HEK293 (cell line): ENCODE data around the gene MFAP5.
"Not testable (repeated sequence)": the region's sequence is repeated elsewhere in the genome, so short reads cannot be mapped to it uniquely, and the experiment has no call there.

ENCODE experiments used
- CTCF ChIA-PET: fragments of 350-600 bp; formaldehyde crosslinking; extraction: SDS; loops from one replicate; lab custom pipeline; 2021; ENCODE audit warnings: antibody characterized with exemption; lab: Yijun Ruan, JAX
- POLR2A ChIA-PET: fragments of 300-600 bp; formaldehyde crosslinking; extraction: SDS; loops from one replicate; lab custom pipeline; 2020; ENCODE audit warnings: antibody characterized with exemption, inconsistent platforms; lab: Yijun Ruan, JAX
- H3K27ac ChIP-seq: fragments of 200-500 bp; sonication (Bioruptor generic); 2 replicates; pipeline ENCODE4 v1.5.1; 2014; ENCODE audit warnings: low read depth, low read length, control low read depth, inconsistent platforms; ENCODE audit errors: extremely low read depth
- H3K36me3 ChIP-seq, 2 experiments: fragments of 200-500 bp in 1 of 2; sonication (Bioruptor generic) in 1 of 2; 1 replicate in 1 of 2; 2 replicates in 1 of 2; pipeline ENCODE4 v1.5.1; 2014 to 2017; ENCODE audit warnings: inconsistent platforms in 2 of 2, low read length in 2 of 2; ENCODE audit not compliant: control insufficient read depth in 2 of 2, insufficient read depth in 1 of 2
- H3K4me1 ChIP-seq: fragments of 200-500 bp; sonication (Bioruptor generic); 2 replicates; pipeline ENCODE4 v1.5.1; 2014; ENCODE audit warnings: mild to moderate bottlenecking, low read length, inconsistent platforms; ENCODE audit not compliant: control insufficient read depth, insufficient read depth
- H3K4me3 ChIP-seq: 2 replicates; pipeline ENCODE4 v1.5.1; 2011; ENCODE audit warnings: low read depth, mild to moderate bottlenecking, control low read depth, low read length, moderate library complexity
- H3K9me3 ChIP-seq: fragments of 200-500 bp; sonication (Bioruptor generic); 2 replicates; pipeline ENCODE4 v1.5.1; 2014; ENCODE audit warnings: low read depth, low read length, inconsistent platforms; ENCODE audit not compliant: control insufficient read depth, insufficient read depth
- EGR2 ChIP-seq: fragments of 450-650 bp; formaldehyde crosslinking; IDR thresholded peaks from 2 replicates; pipeline ENCODE4 v1.5.1; 2016; ENCODE audit warnings: low read depth, missing biosample characterization, missing genetic modification characterization
- HIC1 ChIP-seq: fragments of 450-650 bp; formaldehyde crosslinking; IDR thresholded peaks from 2 replicates; pipeline ENCODE4 v1.5.1; 2016; ENCODE audit warnings: missing biosample characterization, missing genetic modification characterization
- MYNN ChIP-seq: fragments of 450-650 bp; formaldehyde crosslinking; IDR thresholded peaks from 2 replicates; pipeline ENCODE4 v1.5.1; 2016; ENCODE audit warnings: missing biosample characterization, missing genetic modification characterization, borderline replicate concordance
- OSR2 ChIP-seq: fragments of 450-650 bp; formaldehyde crosslinking; IDR thresholded peaks from 2 replicates; pipeline ENCODE4 v1.5.1; 2016; ENCODE audit warnings: missing biosample characterization, missing genetic modification characterization
- ZBTB1 ChIP-seq: fragments of 450-650 bp; formaldehyde crosslinking; IDR thresholded peaks from 2 replicates; pipeline ENCODE4 v1.5.1; 2016; ENCODE audit warnings: missing biosample characterization, missing genetic modification characterization
- ZBTB26 ChIP-seq: fragments of 450-650 bp; formaldehyde crosslinking; optimal IDR thresholded peaks from 2 replicates; pipeline ENCODE3; 2016; ENCODE audit warnings: missing biosample characterization, mild to moderate bottlenecking, missing genetic modification characterization
- ZNF132 ChIP-seq: fragments of 450-650 bp; formaldehyde crosslinking; IDR thresholded peaks from 2 replicates; pipeline ENCODE4 v1.5.1; 2017; ENCODE audit warnings: missing biosample characterization, missing genetic modification characterization, borderline replicate concordance
- ZNF19 ChIP-seq: fragments of 450-650 bp; formaldehyde crosslinking; IDR thresholded peaks from 2 replicates; pipeline ENCODE4; 2016; ENCODE audit warnings: missing biosample characterization, missing genetic modification characterization, low read depth
- ZNF2 ChIP-seq: fragments of 450-650 bp; formaldehyde crosslinking; IDR thresholded peaks from 2 replicates; pipeline ENCODE4 v1.5.1; 2016; ENCODE audit warnings: missing biosample characterization, missing genetic modification characterization
- ZNF202 ChIP-seq: fragments of 450-650 bp; formaldehyde crosslinking; IDR thresholded peaks from 2 replicates; pipeline ENCODE4 v1.5.1; 2016; ENCODE audit warnings: missing biosample characterization, missing genetic modification characterization, borderline replicate concordance
- ZNF239 ChIP-seq: fragments of 450-650 bp; formaldehyde crosslinking; IDR thresholded peaks from 2 replicates; pipeline ENCODE4 v1.5.1; 2016; ENCODE audit warnings: missing biosample characterization, missing genetic modification characterization
- ZNF24 ChIP-seq: fragments of 450-650 bp; formaldehyde crosslinking; IDR thresholded peaks from 2 replicates; pipeline ENCODE4 v1.5.1; 2016; ENCODE audit warnings: missing biosample characterization, missing genetic modification characterization
- ZNF292 ChIP-seq: fragments of 450-650 bp; formaldehyde crosslinking; IDR thresholded peaks from 2 replicates; pipeline ENCODE4 v1.5.1; 2016; ENCODE audit warnings: low read depth, missing biosample characterization, missing genetic modification characterization, borderline replicate concordance
- ZNF324 ChIP-seq: fragments of 450-650 bp; formaldehyde crosslinking; IDR thresholded peaks from 2 replicates; pipeline ENCODE4 v1.5.1; 2016; ENCODE audit warnings: missing biosample characterization, missing genetic modification characterization
- ZNF350 ChIP-seq: fragments of 450-650 bp; formaldehyde crosslinking; IDR thresholded peaks from 2 replicates; pipeline ENCODE4 v1.5.0; 2017; ENCODE audit warnings: missing biosample characterization, mild to moderate bottlenecking, missing genetic modification characterization
- ZNF521 ChIP-seq: fragments of 450-650 bp; formaldehyde crosslinking; IDR thresholded peaks from 2 replicates; pipeline ENCODE4 v1.5.1; 2017; ENCODE audit warnings: missing biosample characterization, mild to moderate bottlenecking, missing genetic modification characterization
- ZNF555 ChIP-seq: fragments of 450-650 bp; formaldehyde crosslinking; conservative IDR thresholded peaks from 2 replicates; pipeline ENCODE4 v1.5.1; 2017; ENCODE audit warnings: missing biosample characterization, mild to moderate bottlenecking, missing genetic modification characterization, inconsistent platforms
- ZNF707 ChIP-seq: fragments of 450-650 bp; formaldehyde crosslinking; IDR thresholded peaks from 2 replicates; pipeline ENCODE4 v1.5.1; 2016; ENCODE audit warnings: missing biosample characterization, missing genetic modification characterization
- ZNF843 ChIP-seq: fragments of 450-650 bp; formaldehyde crosslinking; IDR thresholded peaks from 2 replicates; pipeline ENCODE4 v1.5.1; 2016; ENCODE audit warnings: missing biosample characterization, missing genetic modification characterization
- TF ChIP-seq, protein P1 (sequence below): IDR thresholded peaks from 2 replicates; pipeline ENCODE4 v1.6.1; 2011; ENCODE audit warnings: mild to moderate bottlenecking, low read depth, low read length, borderline replicate concordance
- TF ChIP-seq, protein P2 (sequence below): fragments of 450-650 bp; formaldehyde crosslinking; IDR thresholded peaks from 2 replicates; pipeline ENCODE4 v1.5.1; 2016; ENCODE audit warnings: missing biosample characterization, missing genetic modification characterization

MFAP5 gene

DNA sequence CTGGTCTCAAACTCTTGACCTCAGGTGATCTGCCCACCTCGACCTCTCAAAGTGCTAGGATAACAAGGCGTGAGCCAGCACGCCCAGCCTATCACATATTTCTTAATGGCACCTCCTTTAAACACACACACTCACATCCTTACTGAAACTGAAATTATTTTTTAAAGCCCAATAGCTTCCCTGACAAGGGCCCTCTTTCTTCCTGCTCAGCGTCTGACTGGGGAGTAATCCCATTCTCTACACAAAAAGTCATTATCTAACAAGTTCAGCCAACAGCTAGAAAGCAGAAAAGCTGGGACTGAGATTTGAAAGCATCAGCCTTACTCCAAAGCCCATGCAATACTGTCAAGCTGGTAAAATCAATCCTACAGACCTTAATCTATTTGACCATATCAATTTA is 40.0 kb downstream of the MFAP5 start:
- TF ChIP-seq ZNF202 (tag by site-specific recombination) = no peak
- TF ChIP-seq ZNF239 (tag by site-specific recombination) = no peak
- no peak for TF ChIP-seq MYNN (tag by site-specific recombination)
- TF ChIP-seq EGR2 (tag by site-specific recombination) = no peak
- no peak for TF ChIP-seq ZNF2 (tag by site-specific recombination)
- no peak overlapping the region for H3K27ac ChIP-seq
- H3K9me3 ChIP-seq = no peaks in the 10 kb centered on the region
- H3K4me3 ChIP-seq = no peak overlapping the region
- ChIA-PET CTCF (interaction anchor here (1.2 kb wide), 2 partner anchors 14 to 78 kb away, joined by 3 to 4 read pairs; no protein-coding TSS in a partner anchor), POLR2A (no interaction called here)
- H3K4me1 ChIP-seq = no peaks in the 10 kb centered on the region
- no peaks in the 10 kb centered on the region for H3K36me3 ChIP-seq

- Histone ChIP-seq H3K36me3 (no peaks in the 10 kb centered on the region), H3K4me3 (no peak overlapping the region), H3K9me3 (no peaks in the 10 kb centered on the region), H3K4me1 (no peaks in the 10 kb centered on the region), H3K27ac (no peak overlapping the region)
- POLR2A ChIA-PET = no interaction called here
- CTCF ChIA-PET = interaction anchor here (0.6 to 1.4 kb wide), 2 partner anchors 24 to 71 kb away, joined by 3 to 6 read pairs; no protein-coding TSS in a partner anchor
- TF ChIP-seq ZNF350 (tag by site-specific recombination) (no peak), ZNF132 (tag by site-specific recombination) (no peak), ZNF843 (tag by site-specific recombination) (no peak), OSR2 (no peak), ZNF292 (tag by site-specific recombination) (no peak), ZNF19 (tag by site-specific recombination) (no peak), ZNF707 (tag by site-specific recombination) (no peak), ZNF24 (tag by site-specific recombination) (no peak), ZBTB1 (no peak), HIC1 (tag by site-specific recombination) (no peak), ZBTB26 (no peak), ZNF521 (tag by site-specific recombination) (no peak), ZNF324 (tag by site-specific recombination) (no peak), ZNF555 (tag by site-specific recombination) (no peak)
- TF ChIP-seq, protein P1, sequence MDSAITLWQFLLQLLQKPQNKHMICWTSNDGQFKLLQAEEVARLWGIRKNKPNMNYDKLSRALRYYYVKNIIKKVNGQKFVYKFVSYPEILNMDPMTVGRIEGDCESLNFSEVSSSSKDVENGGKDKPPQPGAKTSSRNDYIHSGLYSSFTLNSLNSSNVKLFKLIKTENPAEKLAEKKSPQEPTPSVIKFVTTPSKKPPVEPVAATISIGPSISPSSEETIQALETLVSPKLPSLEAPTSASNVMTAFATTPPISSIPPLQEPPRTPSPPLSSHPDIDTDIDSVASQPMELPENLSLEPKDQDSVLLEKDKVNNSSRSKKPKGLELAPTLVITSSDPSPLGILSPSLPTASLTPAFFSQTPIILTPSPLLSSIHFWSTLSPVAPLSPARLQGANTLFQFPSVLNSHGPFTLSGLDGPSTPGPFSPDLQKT = no peak
- TF ChIP-seq, protein P2, sequence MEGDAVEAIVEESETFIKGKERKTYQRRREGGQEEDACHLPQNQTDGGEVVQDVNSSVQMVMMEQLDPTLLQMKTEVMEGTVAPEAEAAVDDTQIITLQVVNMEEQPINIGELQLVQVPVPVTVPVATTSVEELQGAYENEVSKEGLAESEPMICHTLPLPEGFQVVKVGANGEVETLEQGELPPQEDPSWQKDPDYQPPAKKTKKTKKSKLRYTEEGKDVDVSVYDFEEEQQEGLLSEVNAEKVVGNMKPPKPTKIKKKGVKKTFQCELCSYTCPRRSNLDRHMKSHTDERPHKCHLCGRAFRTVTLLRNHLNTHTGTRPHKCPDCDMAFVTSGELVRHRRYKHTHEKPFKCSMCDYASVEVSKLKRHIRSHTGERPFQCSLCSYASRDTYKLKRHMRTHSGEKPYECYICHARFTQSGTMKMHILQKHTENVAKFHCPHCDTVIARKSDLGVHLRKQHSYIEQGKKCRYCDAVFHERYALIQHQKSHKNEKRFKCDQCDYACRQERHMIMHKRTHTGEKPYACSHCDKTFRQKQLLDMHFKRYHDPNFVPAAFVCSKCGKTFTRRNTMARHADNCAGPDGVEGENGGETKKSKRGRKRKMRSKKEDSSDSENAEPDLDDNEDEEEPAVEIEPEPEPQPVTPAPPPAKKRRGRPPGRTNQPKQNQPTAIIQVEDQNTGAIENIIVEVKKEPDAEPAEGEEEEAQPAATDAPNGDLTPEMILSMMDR = no peak
Measured at GRCh38 chr12:8615206-8615605, 47.4 kb downstream of the MFAP5 start.

DNA sequence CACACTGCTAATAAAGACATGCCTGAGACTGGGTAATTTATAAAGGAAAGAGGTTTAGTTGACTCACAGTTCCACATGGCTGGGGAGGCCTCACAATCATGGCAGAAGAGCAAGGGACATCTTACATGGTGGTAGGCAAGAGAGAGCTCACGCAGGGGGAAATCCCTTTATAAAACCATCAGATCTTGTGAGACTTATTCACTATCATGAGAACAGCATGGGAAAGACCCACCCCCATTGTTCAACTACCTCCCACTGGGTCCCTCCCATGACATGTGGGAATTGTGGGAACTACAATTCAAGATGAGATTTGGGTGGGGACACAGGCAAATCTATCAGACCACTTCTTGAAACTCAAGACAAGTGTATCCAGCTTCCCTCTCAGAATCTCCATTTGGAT is 48.7 kb downstream of the MFAP5 start:
- H3K9me3 ChIP-seq, H3K4me3 ChIP-seq, H3K4me1 ChIP-seq, POLR2A ChIA-PET, H3K36me3 ChIP-seq, H3K27ac ChIP-seq: not testable (repeated sequence)
- CTCF ChIA-PET = interaction anchor here (6.8 kb wide), 1 partner anchor 71 kb away, joined by 128 read pairs; no protein-coding TSS in a partner anchor
